SK-N-SH treated with all-trans-retinoic acid at 6 μM for 48 hours (cell line): ENCODE data around the gene ARGLU1.

Source experiments
- ATAC-seq: fragments of 200-7000 bp; cut with Tn5 transposase; 3 replicates; pipeline ENCODE4 v1.9.1; 2020; ENCODE audit warnings: mild to moderate bottlenecking, moderate library complexity
- ARNTL ChIP-seq: fragments of 450-650 bp; formaldehyde crosslinking; IDR thresholded peaks from 2 replicates; pipeline ENCODE4 v1.5.0; 2020; ENCODE audit warnings: low read depth, mild to moderate bottlenecking, moderate library complexity, borderline replicate concordance
- BACH2 ChIP-seq: fragments of 250-450 bp; sonication (Bioruptor Pico); IDR thresholded peaks from 2 replicates; pipeline ENCODE4 v1.9.0; 2021; ENCODE audit warnings: mild to moderate bottlenecking, borderline replicate concordance
- CREB5 ChIP-seq: fragments of 250-450 bp; sonication (Bioruptor Pico); IDR thresholded peaks from 2 replicates; pipeline ENCODE4 v1.5.1; 2020; ENCODE audit warnings: low read depth, mild to moderate bottlenecking, moderate library complexity
- CSRNP3 ChIP-seq: fragments of 250-450 bp; sonication (Bioruptor Pico); IDR thresholded peaks from 2 replicates; pipeline ENCODE4 v1.5.1; 2021; ENCODE audit warnings: mild to moderate bottlenecking, moderate library complexity
- ESRRG ChIP-seq: fragments of 250-450 bp; sonication (Bioruptor Pico); IDR thresholded peaks from 2 replicates; pipeline ENCODE4 v1.6.1; 2021; ENCODE audit warnings: mild to moderate bottlenecking
- GLIS3 ChIP-seq: fragments of 250-450 bp; sonication (Bioruptor Pico); IDR thresholded peaks from 2 replicates; pipeline ENCODE4 v1.5.0; 2020; ENCODE audit warnings: mild to moderate bottlenecking, moderate library complexity
- OSR1 ChIP-seq: fragments of 250-450 bp; sonication (Bioruptor Pico); IDR thresholded peaks from 2 replicates; pipeline ENCODE4 v1.8.0; 2022; ENCODE audit warnings: moderate library complexity, mild to moderate bottlenecking, inconsistent platforms
- PATZ1 ChIP-seq: fragments of 250-450 bp; sonication (Bioruptor Pico); IDR thresholded peaks from 2 replicates; pipeline ENCODE4 v1.8.0; 2020; ENCODE audit warnings: mild to moderate bottlenecking, moderate library complexity, borderline replicate concordance
- POU6F1 ChIP-seq: fragments of 250-450 bp; sonication (Bioruptor Pico); IDR thresholded peaks from 2 replicates; pipeline ENCODE4 v1.8.0; 2021; ENCODE audit warnings: low read depth, mild to moderate bottlenecking, moderate library complexity, borderline replicate concordance
- RARB ChIP-seq: fragments of 250-450 bp; sonication (Bioruptor Pico); IDR thresholded peaks from 2 replicates; pipeline ENCODE4 v1.8.0; 2021; ENCODE audit warnings: mild to moderate bottlenecking, moderate library complexity
- SNAI2 ChIP-seq: fragments of 250-450 bp; sonication (Bioruptor Pico); IDR thresholded peaks from 2 replicates; pipeline ENCODE4 v1.5.0; 2020; ENCODE audit warnings: mild to moderate bottlenecking, moderate library complexity
- TCF4 ChIP-seq: fragments of 250-450 bp; sonication (Bioruptor Pico); IDR thresholded peaks from 2 replicates; pipeline ENCODE4 v1.8.0; 2021; ENCODE audit warnings: mild to moderate bottlenecking, moderate library complexity, borderline replicate concordance
- TOX ChIP-seq: fragments of 250-450 bp; sonication (Bioruptor Pico); IDR thresholded peaks from 2 replicates; pipeline ENCODE4 v1.8.0; 2021; ENCODE audit warnings: mild to moderate bottlenecking, moderate library complexity, borderline replicate concordance
- TSHZ2 ChIP-seq: fragments of 250-450 bp; sonication (Bioruptor Pico); IDR thresholded peaks from 2 replicates; pipeline ENCODE4 v1.5.0; 2020; ENCODE audit warnings: mild to moderate bottlenecking, moderate library complexity
- ZFP30 ChIP-seq: fragments of 450-650 bp; formaldehyde crosslinking; IDR thresholded peaks from 2 replicates; pipeline ENCODE4 v1.5.0; 2022; ENCODE audit warnings: mild to moderate bottlenecking, moderate library complexity
- ZNF565 ChIP-seq: fragments of 450-650 bp; formaldehyde crosslinking; conservative IDR thresholded peaks from 2 replicates; pipeline ENCODE4 v1.5.0; 2020; ENCODE audit warnings: low read depth, mild to moderate bottlenecking, moderate library complexity
- ZNF70 ChIP-seq: fragments of 450-650 bp; formaldehyde crosslinking; IDR thresholded peaks from 2 replicates; pipeline ENCODE4 v1.5.0; 2020; ENCODE audit warnings: mild to moderate bottlenecking, moderate library complexity
- ZNF8 ChIP-seq: fragments of 450-650 bp; formaldehyde crosslinking; IDR thresholded peaks from 2 replicates; pipeline ENCODE4 v1.5.0; 2020; ENCODE audit warnings: mild to moderate bottlenecking, moderate library complexity

ARGLU1 gene

GRCh38 chr13:106530980-106531481 is 36.9 kb downstream of the ARGLU1 start:
- TF ChIP-seq ZNF8 (CRISPR knock-in tag) = no peak
- TF ChIP-seq CREB5 (CRISPR knock-in tag) = no peak
- no peak for TF ChIP-seq GLIS3 (CRISPR knock-in tag)
- no peak for TF ChIP-seq TSHZ2
- TF ChIP-seq ZFP30 (CRISPR knock-in tag) = no peak
- no peak for TF ChIP-seq RARB
- no peak for TF ChIP-seq BACH2 (CRISPR knock-in tag)
- TF ChIP-seq ESRRG (CRISPR knock-in tag) = no peak
- TF ChIP-seq SNAI2 (CRISPR knock-in tag) = no peak
- no peak for TF ChIP-seq POU6F1 (CRISPR knock-in tag)
- TF ChIP-seq CSRNP3 (CRISPR knock-in tag) = no peak
- TF ChIP-seq ZNF565 (CRISPR knock-in tag) = no peak
- no peak for ATAC-seq

- ATAC-seq = no peak
- TF ChIP-seq ZNF565 (CRISPR knock-in tag) = no peak
These were observed 37.6 kb downstream of the ARGLU1 start for GRCh38 chr13:106530171-106530851.

GRCh38 chr13:106529415-106530170 is 38.3 kb downstream of the ARGLU1 start:
- ATAC-seq = no peak

More at GRCh38 chr13:106529415-106530170, 38.3 kb downstream of the ARGLU1 start:
- no peak for TF ChIP-seq ZNF565 (CRISPR knock-in tag)
- TF ChIP-seq ZNF70 (CRISPR knock-in tag) = no peak
- no peak for TF ChIP-seq OSR1 (CRISPR knock-in tag)
- no peak for TF ChIP-seq ARNTL (CRISPR knock-in tag)
- TF ChIP-seq GLIS3 (CRISPR knock-in tag) = no peak
- TF ChIP-seq ZNF8 (CRISPR knock-in tag) = peak; percentile 81
- no peak for TF ChIP-seq POU6F1 (CRISPR knock-in tag)
- 0 out of 2 replicates have a peak, but pooled peaks have one; percentile 17 for TF ChIP-seq TSHZ2
- TF ChIP-seq PATZ1 (CRISPR knock-in tag) = no peak
- TF ChIP-seq TOX = no peak
- TF ChIP-seq CREB5 (CRISPR knock-in tag) = no peak
- TF ChIP-seq ESRRG (CRISPR knock-in tag) = no peak
- TF ChIP-seq TCF4 (CRISPR knock-in tag) = no peak
- TF ChIP-seq, all 23 proteins: peak for 2
